Thymus (tissue), 11 donors: Measurements from ENCODE around the gene PHC1. TPM values are rescaled to one million over a fixed set of nuclear protein-coding genes. Genes with fewer than 3 reads are reported as not detected.
A peak's percentile ranks its signal among the peaks of the same experiment; 100 is the strongest.

ENCODE experiments used
- DNase-seq, 9 donors: peaks; one replicate each; pipeline ENCODE4 v3.0.0-alpha.2; 2013; ENCODE audit warnings: low spot score in 9 of 9, low read depth in 6 of 9, missing footprints in 1 of 9
- H3K27ac ChIP-seq, 2 donors: one replicate each; pipeline ENCODE4 v1.5.1; 2013; ENCODE audit warnings: control low read depth in 1 of 2, low read depth in 1 of 2, low read length in 1 of 2, mild to moderate bottlenecking in 1 of 2, moderate library complexity in 1 of 2
- H3K27me3 ChIP-seq, 2 donors: one replicate each; pipeline ENCODE4 v1.5.1; 2013; ENCODE audit warnings: low read length in 1 of 2; ENCODE audit not compliant: control insufficient read depth in 2 of 2, insufficient read depth in 1 of 2
- H3K36me3 ChIP-seq, 2 donors: one replicate each; pipeline ENCODE4 v1.5.1; 2013; ENCODE audit warnings: low read length in 1 of 2, mild to moderate bottlenecking in 1 of 2, moderate library complexity in 1 of 2; ENCODE audit not compliant: control insufficient read depth in 2 of 2, insufficient read depth in 2 of 2
- H3K4me1 ChIP-seq, 2 donors: one replicate each; pipeline ENCODE4 v1.5.1; 2013; ENCODE audit warnings: low read length in 2 of 2; ENCODE audit not compliant: control insufficient read depth in 2 of 2, insufficient read depth in 2 of 2
- H3K4me3 ChIP-seq, 2 donors: one replicate each; pipeline ENCODE4 v1.5.1; 2013; ENCODE audit warnings: low read length in 2 of 2, control low read depth in 1 of 2, mild to moderate bottlenecking in 1 of 2
- H3K9me3 ChIP-seq, 2 donors: one replicate each; pipeline ENCODE4 v1.5.1; 2013; ENCODE audit warnings: low read length in 1 of 2, mild to moderate bottlenecking in 1 of 2; ENCODE audit not compliant: control insufficient read depth in 2 of 2, insufficient read depth in 1 of 2
- WGBS: extraction: QIAGEN DNeasy Blood & Tissue Kit; methylation state at CpG from one replicate; pipeline ENCODE4 v1.1.7; 2013; 5-methylcytosine and 5-hydroxymethylcytosine counted together
- polyA plus RNA-seq: library from polyadenylated mRNA; stranded (reverse); fragments of 200-250 nt; gene quantifications from one replicate; pipeline ENCODE4 v1.2.3, GENCODE V29; 2013
- total RNA-seq: library from RNA; stranded (reverse); fragments of 120-200 nt; gene quantifications from one replicate; pipeline ENCODE4 v1.2.4, GENCODE V29; 2013
- donor health status: healthy.

PHC1 gene
- total and polyA plus RNA-seq, 2 donors, result 21.4 to 73.2 TPM

- H3K27ac ChIP-seq, result peak overlapping the region; percentile 98 to 99
- H3K9me3 ChIP-seq, result peaks cover 1 to 14% of the 10 kb centered on the region in 2 donors
- under 1% methylated on average over 7 of the region's 7 CpGs for WGBS
- H3K36me3 ChIP-seq, result peaks cover 5 to 10% of the 10 kb centered on the region in 2 donors
- H3K4me3 ChIP-seq, result peak overlapping the region; percentile 76 to 81
- H3K4me1 ChIP-seq, result peaks cover 18 to 19% of the 10 kb centered on the region in 2 donors
- no peak for DNase-seq
- H3K27me3 ChIP-seq, result no peaks in the 10 kb centered on the region
These were observed 35.9 kb downstream of the PHC1 start for GRCh38 chr12:8950221-8950527.

- peak overlapping the region; percentile 76 to 81 for H3K4me3 ChIP-seq
- peak overlapping the region; percentile 98 to 99 for H3K27ac ChIP-seq
- H3K4me1 ChIP-seq, result peaks cover 18 to 19% of the 10 kb centered on the region in 2 donors
- DNase-seq, result peak in 1 of 9 donors; percentile 65
- WGBS, result 8% methylated on average over 9 of the region's 9 CpGs
- peaks cover 1 to 21% of the 10 kb centered on the region in 2 donors for H3K9me3 ChIP-seq
- peaks cover 2 to 6% of the 10 kb centered on the region in 2 donors for H3K36me3 ChIP-seq
- no peaks in the 10 kb centered on the region for H3K27me3 ChIP-seq
These were observed 36.6 kb downstream of the PHC1 start for GRCh38 chr12:8950702-8951478.

GRCh38 chr12:8951744-8952143 is 37.4 kb downstream of the PHC1 start:
- Histone ChIP-seq H3K36me3 (peaks cover 2 to 7% of the 10 kb centered on the region in 2 donors), H3K27ac (peak overlapping the region; percentile 14 to 53), H3K9me3 (peaks cover 1 to 28% of the 10 kb centered on the region in 2 donors), H3K27me3 (no peaks in the 10 kb centered on the region), H3K4me1 (peaks cover 16 to 20% of the 10 kb centered on the region in 2 donors), H3K4me3 (no peak overlapping the region)
- peak in 1 of 9 donors; percentile 36 for DNase-seq
- WGBS, result 78% methylated on average over 1 of the region's 1 CpG

- Histone ChIP-seq H3K27me3 (no peaks in the 10 kb centered on the region), H3K9me3 (peaks cover 1 to 28% of the 10 kb centered on the region in 2 donors), H3K36me3 (peaks cover 2 to 7% of the 10 kb centered on the region in 2 donors), H3K4me3 (no peak overlapping the region), H3K4me1 (peaks cover 14 to 19% of the 10 kb centered on the region in 2 donors), H3K27ac (no peak overlapping the region)
- WGBS, result 82% methylated on average over 8 of the region's 8 CpGs
- DNase-seq, result peak in 1 of 9 donors; percentile 45
These were observed 39.6 kb downstream of the PHC1 start for GRCh38 chr12:8953773-8954402.

GRCh38 chr12:8956073-8956472 is 41.8 kb downstream of the PHC1 start:
- no peak overlapping the region for H3K4me3 ChIP-seq
- no peak overlapping the region for H3K27ac ChIP-seq
- peaks cover 17 to 33% of the 10 kb centered on the region in 2 donors for H3K4me1 ChIP-seq
- H3K9me3 ChIP-seq, result peaks cover 1 to 28% of the 10 kb centered on the region in 2 donors
- peaks cover 2 to 7% of the 10 kb centered on the region in 2 donors for H3K36me3 ChIP-seq
- WGBS, result 98% methylated on average over 15 of the region's 15 CpGs
- H3K27me3 ChIP-seq, result no peaks in the 10 kb centered on the region
- no peak for DNase-seq

- WGBS, result 95% methylated on average over 7 of the region's 7 CpGs
- H3K4me1 ChIP-seq, result peaks cover 15 to 28% of the 10 kb centered on the region in 2 donors
- peaks cover 1 to 28% of the 10 kb centered on the region in 2 donors for H3K9me3 ChIP-seq
- peaks cover 2 to 7% of the 10 kb centered on the region in 2 donors for H3K36me3 ChIP-seq
- no peak for DNase-seq
- no peak overlapping the region for H3K27ac ChIP-seq
- H3K27me3 ChIP-seq, result no peaks in the 10 kb centered on the region
- H3K4me3 ChIP-seq, result no peak overlapping the region
These were observed 42.5 kb downstream of the PHC1 start for GRCh38 chr12:8956772-8957171.

- Histone ChIP-seq H3K4me1 (peaks cover 13 to 27% of the 10 kb centered on the region in 2 donors), H3K27me3 (no peaks in the 10 kb centered on the region)
- WGBS, result 74% methylated on average over 4 of the region's 4 CpGs
These were observed 43.3 kb downstream of the PHC1 start for GRCh38 chr12:8957561-8957960.

GRCh38 chr12:8958066-8958465 is 43.8 kb downstream of the PHC1 start:
- WGBS, result 67% methylated on average over 2 of the region's 2 CpGs
- Histone ChIP-seq H3K4me3 (no peak overlapping the region), H3K36me3 (peaks cover 1 to 4% of the 10 kb centered on the region in 2 donors), H3K27me3 (no peaks in the 10 kb centered on the region), H3K4me1 (peaks cover 13 to 27% of the 10 kb centered on the region in 2 donors), H3K27ac (no peak overlapping the region), H3K9me3 (peaks cover 1 to 23% of the 10 kb centered on the region in 2 donors)
- DNase-seq, result no peak

More at GRCh38 chr12:8957561-8957960, 43.3 kb downstream of the PHC1 start:
- DNase-seq, result no peak
- Histone ChIP-seq H3K9me3 (peaks cover 1 to 28% of the 10 kb centered on the region in 2 donors), H3K27ac (peak overlapping the region in 1 of 2 donors; percentile 43), H3K36me3 (peaks cover 2 to 7% of the 10 kb centered on the region in 2 donors), H3K4me3 (no peak overlapping the region)

GRCh38 chr12:8960176-8960575 is 45.9 kb downstream of the PHC1 start:
- Histone ChIP-seq H3K4me3 (no peak overlapping the region), H3K4me1 (peaks cover 11 to 27% of the 10 kb centered on the region in 2 donors), H3K27me3 (no peaks in the 10 kb centered on the region), H3K36me3 (peaks cover 0 to 4% of the 10 kb centered on the region in 2 donors), H3K27ac (no peak overlapping the region), H3K9me3 (peaks cover 0 to 14% of the 10 kb centered on the region in 2 donors)
- DNase-seq, result peak in 6 of 9 donors; percentile 36 to 84 (median 52)
- 54% methylated on average over 2 of the region's 2 CpGs for WGBS
